SU-DHL-6 (cell line): Measurements from ENCODE around the gene FANCG.
A peak's percentile ranks its signal among the peaks of the same experiment; 100 is the strongest.

ENCODE experiments used
- H2AFZ ChIP-seq: fragments of 200-600 bp; sonication (generic); 2 replicates; pipeline ENCODE4 v1.6.1; 2014; ENCODE audit warnings: low read depth, mild to moderate bottlenecking, moderate library complexity, mixed read lengths, antibody characterized with exemption, low read length; ENCODE audit not compliant: severe bottlenecking
- H3F3A ChIP-seq: fragments of 200-600 bp; shearing (Covaris generic); 2 replicates; pipeline ENCODE4 v1.6.0; 2016; ENCODE audit warnings: antibody characterized with exemption, mild to moderate bottlenecking; ENCODE audit not compliant: insufficient read depth
- H3K27ac ChIP-seq: fragments of 200-600 bp; sonication (generic); 2 replicates; pipeline ENCODE4 v1.5.1; 2016; ENCODE audit warnings: low read depth, mild to moderate bottlenecking, low read length, moderate library complexity, mixed read lengths
- H3K27me3 ChIP-seq: fragments of 200-600 bp; sonication (generic), shearing (Covaris generic); 2 replicates; pipeline ENCODE4 v1.6.0; 2014; ENCODE audit warnings: mild to moderate bottlenecking, low read length
- H3K36me3 ChIP-seq: fragments of 200-600 bp; sonication (generic); 2 replicates; pipeline ENCODE4 v1.6.1; 2014; ENCODE audit warnings: mild to moderate bottlenecking, low read length, mixed read lengths
- H3K4me2 ChIP-seq: fragments of 300-600, 200-600 bp; shearing (Covaris generic), sonication (generic); 2 replicates; pipeline ENCODE4 v1.6.0; 2014; ENCODE audit warnings: low read length, low read depth, mild to moderate bottlenecking; ENCODE audit not compliant: poor library complexity, severe bottlenecking
- H3K4me3 ChIP-seq: fragments of 200-600 bp; sonication (generic); 2 replicates; pipeline ENCODE4 v1.5.1; 2014; ENCODE audit warnings: antibody characterized with exemption, low read length, mild to moderate bottlenecking, mixed read lengths; ENCODE audit not compliant: insufficient read depth, poor library complexity, severe bottlenecking
- H3K79me2 ChIP-seq: fragments of 200-600 bp; sonication (generic); 2 replicates; pipeline ENCODE4 v1.6.1; 2014; ENCODE audit warnings: mild to moderate bottlenecking, low read length, moderate library complexity; ENCODE audit not compliant: insufficient read depth
- H3K9ac ChIP-seq: fragments of 200-600 bp; sonication (generic); 2 replicates; pipeline ENCODE4 v1.7.0; 2014; ENCODE audit warnings: mild to moderate bottlenecking, low read length
- H3K9me2 ChIP-seq: fragments of 200-600 bp; sonication (generic); replicated peaks from 2 replicates; pipeline ENCODE4 v1.6.1; 2014; ENCODE audit warnings: low read length; ENCODE audit not compliant: insufficient read depth
- H3K9me3 ChIP-seq: fragments of 200-600 bp; sonication (generic); 2 replicates; pipeline ENCODE4 v1.6.1; 2014; ENCODE audit warnings: low read length, mixed read lengths; ENCODE audit not compliant: insufficient read depth
- H4K20me1 ChIP-seq: fragments of 200-600 bp; sonication (generic); 2 replicates; pipeline ENCODE4 v1.6.1; 2014; ENCODE audit warnings: low read depth, mild to moderate bottlenecking, antibody characterized with exemption, low read length, moderate library complexity, mixed read lengths
- CTCF ChIP-seq: fragments of 200-600 bp; sonication (generic); IDR thresholded peaks from one replicate; pipeline ENCODE4 v1.5.1; 2017; ENCODE audit warnings: antibody characterized with exemption, mild to moderate bottlenecking, low read length, moderate library complexity; ENCODE audit not compliant: insufficient read depth, poor library complexity, severe bottlenecking
- EZH2phosphoT487 ChIP-seq: fragments of 200-600 bp; sonication (generic), shearing (Covaris generic); conservative IDR thresholded peaks from 2 replicates; pipeline ENCODE4 v1.6.1; 2018; ENCODE audit warnings: mild to moderate bottlenecking, antibody characterized with exemption, low read length, moderate library complexity, mixed read lengths

The FANCG gene

GRCh38 chr9:35115680-35116538, 36.2 kb upstream of the FANCG start, which contains the start of gene ATOSB:
ATOSB (minus strand) TSS chr9:35115862; CDS start chr9:35108274, 7,588 bp downstream.
- Histone ChIP-seq H3K9me3 (no peaks in the 10 kb centered on the region), H3K4me2 (peak within 1 kb of the TSS; percentile 96), H3K79me2 (no peaks in the 10 kb centered on the region), H3K9ac (peak within 1 kb of the TSS; percentile 58), H3K9me2 (no peaks in the 10 kb centered on the region), H3K27me3 (no peaks in the 10 kb centered on the region), H3K4me3 (peak within 1 kb of the TSS; percentile 66), H4K20me1 (no peaks in the 10 kb centered on the region), H3F3A (peaks cover 11% of the 10 kb centered on the region), H3K27ac (peak within 1 kb of the TSS; percentile 65), H2AFZ (peak within 1 kb of the TSS; percentile 87), H3K36me3 (no peaks in the 10 kb centered on the region)
- TF ChIP-seq EZH2phosphoT487 (no peak), CTCF (no peak)

DNA sequence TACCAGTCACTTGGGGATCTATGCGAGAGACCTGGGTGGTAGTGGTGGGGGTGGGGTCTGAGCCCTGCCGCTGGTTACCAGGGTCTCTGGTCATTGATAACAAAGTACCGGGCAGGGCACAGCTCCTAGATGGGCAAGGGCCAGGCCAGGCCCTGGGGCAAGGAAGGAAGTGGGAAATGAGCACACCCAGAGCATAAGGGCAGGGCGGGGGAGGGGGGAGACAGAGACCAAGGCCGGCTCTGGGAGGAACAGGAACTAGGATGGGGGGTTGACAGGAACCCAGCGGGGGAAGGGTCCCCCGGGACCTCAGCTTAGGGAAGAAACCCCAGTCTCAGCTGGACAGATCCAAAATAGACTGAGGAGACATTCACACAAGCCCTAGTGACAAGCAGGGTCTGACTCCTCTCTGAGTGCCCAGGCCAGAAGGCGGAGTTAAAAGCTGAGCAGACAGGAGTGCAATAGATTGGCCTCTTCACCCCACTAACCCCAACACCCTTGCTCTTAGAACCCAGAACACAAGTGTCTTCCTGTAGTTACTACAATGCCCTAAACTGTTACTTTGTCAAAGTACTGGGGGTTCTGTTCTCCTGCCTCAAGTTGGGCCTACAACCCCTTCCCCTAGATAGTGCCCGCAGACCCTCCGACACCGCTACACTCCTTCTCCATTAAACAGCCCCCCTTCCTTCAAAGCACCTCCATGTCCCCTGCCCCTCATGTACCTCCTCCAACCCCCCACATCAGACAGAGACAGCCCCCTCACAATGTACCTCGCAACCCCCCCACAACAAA, 35.3 kb upstream of the FANCG start:
- Histone ChIP-seq H3K36me3 (no peaks in the 10 kb centered on the region), H4K20me1 (no peaks in the 10 kb centered on the region), H3K9me2 (no peaks in the 10 kb centered on the region), H3K27ac (peak overlapping the region; percentile 65; the same call in 1 of the 2 replicates), H3K9ac (peak overlapping the region; percentile 58), H3K4me3 (peak overlapping the region; percentile 66), H3F3A (peaks cover 11% of the 10 kb centered on the region), H3K27me3 (no peaks in the 10 kb centered on the region), H3K4me2 (peak overlapping the region; percentile 96), H3K9me3 (no peaks in the 10 kb centered on the region), H3K79me2 (no peaks in the 10 kb centered on the region), H2AFZ (peak overlapping the region; percentile 87)
- TF ChIP-seq EZH2phosphoT487: no peak
- no peak for TF ChIP-seq CTCF

DNA sequence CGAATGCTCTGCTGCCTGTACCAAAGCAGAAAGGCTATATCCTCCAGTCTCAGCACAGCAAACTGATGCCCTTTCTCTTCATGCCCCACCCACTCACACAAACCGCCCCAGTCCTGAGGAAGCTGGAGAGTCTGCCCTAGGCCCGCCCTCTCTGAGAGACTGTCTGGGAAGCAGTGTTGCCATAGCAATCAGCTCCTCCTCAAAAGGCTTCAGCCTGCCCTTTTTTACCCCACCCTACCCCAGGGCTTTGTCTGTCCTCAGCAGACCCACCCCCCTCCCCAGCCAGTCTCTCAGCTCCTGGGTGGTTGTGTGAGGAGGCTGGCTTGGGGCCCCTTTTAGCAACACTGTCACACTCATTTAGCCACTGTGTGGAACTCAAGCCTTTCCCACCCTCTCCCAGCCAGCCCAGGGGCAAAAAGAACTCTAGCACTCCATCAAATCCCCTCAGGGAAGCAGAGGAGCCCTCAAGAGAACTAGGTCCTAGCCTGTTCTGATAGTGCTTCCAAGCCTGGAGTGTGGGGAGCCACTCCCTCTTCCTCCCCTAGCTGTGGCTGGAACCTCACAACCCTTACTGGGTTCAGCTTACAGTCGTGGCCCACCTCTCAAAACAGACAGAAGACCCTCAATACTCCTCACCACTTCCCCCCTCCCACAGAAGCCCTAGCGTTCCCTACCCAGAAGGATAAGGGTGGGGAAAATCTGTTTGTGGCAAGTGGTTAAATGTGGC, 34.5 kb upstream of the FANCG start:
- peak overlapping the region; percentile 58 for H3K9ac ChIP-seq
- H3K27ac ChIP-seq: 0 out of 2 replicates have a peak overlapping the region, but pooled peaks have one; percentile 18

More for the DNA sequence above, 34.5 kb upstream of the FANCG start:
- H3K9me2 ChIP-seq: no peaks in the 10 kb centered on the region
- H3K27me3 ChIP-seq: no peaks in the 10 kb centered on the region
- no peaks in the 10 kb centered on the region for H3K79me2 ChIP-seq
- peaks cover 11% of the 10 kb centered on the region for H3F3A ChIP-seq
- H3K9me3 ChIP-seq: no peaks in the 10 kb centered on the region
- H3K4me2 ChIP-seq: peak overlapping the region; percentile 96
- no peaks in the 10 kb centered on the region for H3K36me3 ChIP-seq
- no peaks in the 10 kb centered on the region for H4K20me1 ChIP-seq
- H3K4me3 ChIP-seq: peak overlapping the region; percentile 66
- H2AFZ ChIP-seq: peak overlapping the region; percentile 87
- TF ChIP-seq CTCF (no peak), EZH2phosphoT487 (no peak)
